H1 (cell line): ENCODE measurements around the gene INPP5J. TPM values are rescaled to one million over a fixed set of nuclear protein-coding genes. Genes with fewer than 3 reads are reported as not detected.

Source experiments
- CTCF ChIA-PET: fragments of 300-600 bp; sonication (Branson Sonifier 250); formaldehyde crosslinking; loops from one replicate; lab custom pipeline; 2021; ENCODE audit not compliant: partially characterized antibody; lab: Charles Lee
- POLR2A ChIA-PET: fragments of 300-600 bp; sonication (Branson Sonifier 250); formaldehyde crosslinking; loops from one replicate; lab custom pipeline; 2021; ENCODE audit warnings: inconsistent platforms; ENCODE audit not compliant: partially characterized antibody; lab: Charles Lee
- DNase-seq, 2 experiments: peaks; one replicate each; pipeline versions ENCODE4 v3.0.0 to v3.0.0-alpha.2; 2010 to 2022; ENCODE audit warnings: low spot score in 2 of 2, low read depth in 1 of 2, mixed read lengths in 1 of 2
- FAIRE-seq: peaks from 2 replicates; lab custom pipeline; 2011; peaks lifted over from hg19 to GRCh38; lab: Jason Lieb, UNC
- H2AFZ ChIP-seq: 2 replicates; pipeline ENCODE4 v1.8.1; 2012; ENCODE audit warnings: low read length, inconsistent platforms
- H2AK5ac ChIP-seq: 2 replicates; pipeline ENCODE4 v1.6.1; 2013; ENCODE audit warnings: low read depth, low read length
- H2BK120ac ChIP-seq: replicated peaks from 2 replicates; pipeline ENCODE3; 2013; ENCODE audit warnings: low read depth, low read length, inconsistent platforms
- H2BK12ac ChIP-seq: 2 replicates; pipeline ENCODE4 v1.6.1; 2013; ENCODE audit warnings: low read depth, low read length
- H2BK15ac ChIP-seq: 2 replicates; pipeline ENCODE4 v1.6.1; 2013; ENCODE audit warnings: low read length
- H2BK20ac ChIP-seq: 2 replicates; pipeline ENCODE4 v1.6.1; 2013; ENCODE audit warnings: low read length
- H2BK5ac ChIP-seq: 2 replicates; pipeline ENCODE4 v1.6.1; 2013; ENCODE audit warnings: low read depth, low read length
- H3K14ac ChIP-seq: 2 replicates; pipeline ENCODE4 v1.6.1; 2013; ENCODE audit warnings: inconsistent platforms; ENCODE audit not compliant: insufficient read length
- H3K18ac ChIP-seq: 2 replicates; pipeline ENCODE4 v1.6.1; 2013; ENCODE audit warnings: low read length; ENCODE audit errors: extremely low read depth
- H3K23ac ChIP-seq: 2 replicates; pipeline ENCODE4 v1.6.1; 2013; ENCODE audit warnings: inconsistent platforms; ENCODE audit not compliant: insufficient read length
- H3K23me2 ChIP-seq: 2 replicates; pipeline ENCODE4 v1.6.1; 2013; ENCODE audit warnings: low read depth, low read length
- H3K27ac ChIP-seq: 2 replicates; pipeline ENCODE4 v1.6.1; 2011; ENCODE audit warnings: low read depth, low read length, inconsistent platforms
- H3K27me3 ChIP-seq, 4 experiments: replicated peaks in 1 of 4; 1 replicate in 1 of 4; 2 replicates in 3 of 4; pipeline versions ENCODE4 v1.6.1 to v1.8.1; 2011 to 2013; ENCODE audit warnings: low read length in 3 of 4, mild to moderate bottlenecking in 3 of 4, inconsistent platforms in 2 of 4, mixed read lengths in 2 of 4, moderate library complexity in 1 of 4; ENCODE audit not compliant: control insufficient read depth in 3 of 4, insufficient read depth in 3 of 4; ENCODE audit errors: extremely low read depth in 1 of 4
- H3K36me3 ChIP-seq, 4 experiments: 2 replicates each; pipeline versions ENCODE4 v1.6.1 to v1.8.1; 2011 to 2013; ENCODE audit warnings: mild to moderate bottlenecking in 4 of 4, low read length in 3 of 4, moderate library complexity in 2 of 4, control low read depth in 1 of 4, inconsistent platforms in 1 of 4; ENCODE audit not compliant: insufficient read depth in 4 of 4, control insufficient read depth in 2 of 4
- H3K4ac ChIP-seq: replicated peaks from 2 replicates; pipeline ENCODE3; 2013; ENCODE audit warnings: low read length, low read depth, mixed read lengths, inconsistent platforms; ENCODE audit not compliant: insufficient read length
- H3K4me1 ChIP-seq, 4 experiments: replicated peaks in 1 of 4; 1 replicate in 1 of 4; 2 replicates in 3 of 4; pipeline versions ENCODE4 v1.6.1 to v1.8.1; 2011 to 2013; ENCODE audit warnings: low read length in 3 of 4, inconsistent platforms in 2 of 4, mixed read lengths in 1 of 4; ENCODE audit not compliant: insufficient read depth in 4 of 4, control insufficient read depth in 3 of 4
- H3K4me2 ChIP-seq, 2 experiments: 2 replicates each; pipeline versions ENCODE4 v1.6.1 to v1.8.1; 2011 to 2013; ENCODE audit warnings: low read depth in 2 of 2, low read length in 2 of 2, control low read depth in 1 of 2, inconsistent platforms in 1 of 2, mild to moderate bottlenecking in 1 of 2; ENCODE audit not compliant: insufficient read depth in 1 of 2
- H3K4me3 ChIP-seq, 4 experiments: fragments of 200-600, 300-600 bp in 1 of 4; sonication (generic), shearing (Covaris generic), sonication (Bioruptor Twin) in 1 of 4; 2 replicates each; pipeline versions ENCODE4 v1.5.1 to v1.8.1; 2011 to 2016; ENCODE audit warnings: low read length in 4 of 4, low read depth in 3 of 4, control low read depth in 2 of 4, inconsistent platforms in 2 of 4, mild to moderate bottlenecking in 2 of 4, mixed read lengths in 1 of 4, moderate library complexity in 1 of 4; ENCODE audit not compliant: insufficient read depth in 2 of 4; ENCODE audit errors: extremely low read depth in 1 of 4
- H3K56ac ChIP-seq: replicated peaks from 2 replicates; pipeline ENCODE3; 2013; ENCODE audit warnings: low read depth, mild to moderate bottlenecking, mixed read lengths, low read length, inconsistent platforms; ENCODE audit not compliant: insufficient read length
- H3K79me1 ChIP-seq: 2 replicates; pipeline ENCODE4 v1.6.1; 2013; ENCODE audit warnings: low read depth, low read length, control low read depth
- H3K79me2 ChIP-seq, 2 experiments: 2 replicates each; pipeline versions ENCODE4 v1.6.1 to v1.8.1; 2012 to 2013; ENCODE audit warnings: low read length in 2 of 2, mild to moderate bottlenecking in 2 of 2, inconsistent platforms in 1 of 2; ENCODE audit not compliant: insufficient read depth in 2 of 2, control insufficient read depth in 1 of 2
- H3K9ac ChIP-seq, 4 experiments: replicated peaks in 1 of 4; 1 replicate in 1 of 4; 2 replicates in 3 of 4; pipeline versions ENCODE4 v1.6.1 to v1.8.1; 2011 to 2013; ENCODE audit warnings: low read depth in 3 of 4, low read length in 3 of 4, control low read depth in 2 of 4, mild to moderate bottlenecking in 2 of 4, moderate library complexity in 2 of 4, inconsistent platforms in 1 of 4; ENCODE audit errors: extremely low read depth in 1 of 4
- H3K9me3 ChIP-seq, 2 experiments: 2 replicates each; pipeline versions ENCODE4 v1.6.1 to v1.8.1; 2012 to 2013; ENCODE audit warnings: mild to moderate bottlenecking in 2 of 2, moderate library complexity in 2 of 2, control low read depth in 1 of 2, inconsistent platforms in 1 of 2, low read depth in 1 of 2, low read length in 1 of 2, mixed read lengths in 1 of 2; ENCODE audit not compliant: insufficient read depth in 2 of 2
- H4K20me1 ChIP-seq, 2 experiments: replicated peaks in 1 of 2; 2 replicates each; pipeline versions ENCODE3 to v1.8.1; 2011 to 2013; ENCODE audit warnings: inconsistent platforms in 2 of 2, low read length in 2 of 2, mild to moderate bottlenecking in 1 of 2; ENCODE audit not compliant: insufficient read depth in 2 of 2, control insufficient read depth in 1 of 2
- H4K5ac ChIP-seq: 2 replicates; pipeline ENCODE4 v1.6.1; 2013; ENCODE audit warnings: low read length, low read depth, mixed read lengths, inconsistent platforms; ENCODE audit not compliant: insufficient read length
- H4K8ac ChIP-seq: 2 replicates; pipeline ENCODE4 v1.8.0; 2013; ENCODE audit warnings: mild to moderate bottlenecking, moderate library complexity, low read length, inconsistent platforms; ENCODE audit not compliant: insufficient read depth; ENCODE audit errors: extremely low read depth
- H4K91ac ChIP-seq: replicated peaks from 2 replicates; pipeline ENCODE3; 2013; ENCODE audit warnings: low read length, mixed read lengths, inconsistent platforms; ENCODE audit not compliant: insufficient read length
- BRCA1 ChIP-seq: IDR thresholded peaks from 2 replicates; pipeline ENCODE4 v1.6.1; 2012; ENCODE audit warnings: low read depth, low read length, improper control_type of control experiment
- CEBPB ChIP-seq: IDR thresholded peaks from 2 replicates; pipeline ENCODE4 v1.6.1; 2012; ENCODE audit warnings: low read depth, low read length
- CTBP2 ChIP-seq: IDR thresholded peaks from 2 replicates; pipeline ENCODE4 v1.7.0; 2011; ENCODE audit warnings: borderline replicate concordance, mild to moderate bottlenecking, moderate library complexity, mixed read lengths, low read length; ENCODE audit not compliant: insufficient read depth, insufficient read length
- EZH2 ChIP-seq: fragments of 200-600 bp; sonication (generic); IDR thresholded peaks from 2 replicates; pipeline ENCODE4 v1.7.1; 2012; ENCODE audit warnings: low read depth, mild to moderate bottlenecking, moderate library complexity, low read length, inconsistent platforms; ENCODE audit not compliant: severe bottlenecking
- GTF2F1 ChIP-seq: IDR thresholded peaks from 2 replicates; pipeline ENCODE4 v1.6.1; 2012; ENCODE audit warnings: low read depth, low read length, improper control_type of control experiment, borderline replicate concordance
- HDAC6 ChIP-seq: IDR thresholded peaks from one replicate; pipeline ENCODE4 v1.7.1; 2012; ENCODE audit warnings: low read depth, mild to moderate bottlenecking, inconsistent platforms, low read length, moderate library complexity
- MAX ChIP-seq: IDR thresholded peaks from 2 replicates; pipeline ENCODE4 v1.6.1; 2012; ENCODE audit warnings: inconsistent platforms
- RNF2 ChIP-seq: fragments of 200-900, 300-1000 bp; sonication (generic); IDR thresholded peaks from 2 replicates; pipeline ENCODE4 v1.7.1; 2016; ENCODE audit warnings: borderline replicate concordance, low read depth, mild to moderate bottlenecking, antibody characterized with exemption, low read length; ENCODE audit not compliant: poor library complexity, severe bottlenecking; ENCODE audit errors: missing control alignments
- SIX5 ChIP-seq: IDR thresholded peaks from 2 replicates; pipeline ENCODE4 v1.6.1; 2011; ENCODE audit warnings: mild to moderate bottlenecking, low read depth, low read length
- TAF7 ChIP-seq: optimal IDR thresholded peaks from 2 replicates; pipeline ENCODE3; 2011; ENCODE audit warnings: low read depth, mild to moderate bottlenecking, inconsistent platforms, low read length, moderate library complexity, borderline replicate concordance
- WGBS, 2 experiments: shearing (Covaris generic) in 1 of 2; methylation state at CpG; one replicate each; pipeline versions ENCODE4 v1.1.6 to v1.1.7; 2013 to 2015; ENCODE audit warnings: low lambda C conversion rate in 2 of 2, mixed read lengths in 2 of 2, inconsistent platforms in 1 of 2, low coverage in 1 of 2, missing lambda C conversion rate in 1 of 2; ENCODE audit not compliant: insufficient replicate concordance in 2 of 2, insufficient coverage in 1 of 2, insufficient read length in 1 of 2; ENCODE audit errors: extremely low coverage in 1 of 2, missing lambda C conversion rate in 1 of 2; 5-methylcytosine and 5-hydroxymethylcytosine counted together
- polyA plus RNA-seq, 7 experiments: library from polyadenylated mRNA; depleted of rRNA in 3 of 7; stranded (reverse) in 5 of 7; unstranded in 2 of 7; fragments of >200 nt in 5 of 7; fragments of 200-250 nt in 2 of 7; gene quantifications; 1 replicate in 5 of 7; 2 replicates in 1 of 7; 4 replicates in 1 of 7; pipeline versions ENCODE4 v1.2.1 to v1.2.3, GENCODE V29; 2011 to 2013; ENCODE audit warnings: missing spikeins in 2 of 7, mixed read lengths in 2 of 7
- total RNA-seq: library from RNA; stranded (reverse); fragmentation: NEBNext Ultra II Directional; extraction: Animal tissue kit (Norgen Biotek cat#: 25700); gene quantifications from 2 replicates; pipeline ENCODE4 v1.2.1, GENCODE V29; 2021

INPP5J gene
- total and polyA plus RNA-seq, 2 of the 8 experiments (the other 6 are each of a cell fraction or from before 2014, with no cell fraction given): 5.4 to 6.0 TPM

GRCh38 chr22:31084811-31085492 is 37.8 kb upstream of the INPP5J start:
- Histone ChIP-seq H4K5ac (peak overlapping the region; percentile 94), H3K9ac (peak overlapping the region; percentile 50 to 92 (median 87)), H3K9me3 (no peaks in the 10 kb centered on the region), H3K23ac (no peak overlapping the region), H3K4me1 (peaks cover 0 to 27% (median 16%) of the 10 kb centered on the region in 4 experiments; a peak in 6 of 7 replicates), H2BK120ac (peak overlapping the region; percentile 60), H4K20me1 (peaks cover 3 to 7% of the 10 kb centered on the region in 2 experiments), H2BK15ac (no peak overlapping the region), H2BK5ac (peak overlapping the region; percentile 95), H4K8ac (peak overlapping the region; percentile 94), H3K4me2 (peak overlapping the region; percentile 93 to 96), H2BK12ac (peak overlapping the region; percentile 85; the same call in 1 of the 2 replicates), H2AK5ac (no peak overlapping the region), H3K36me3 (no peaks in the 10 kb centered on the region), H3K56ac (peak overlapping the region; percentile 78), H3K23me2 (peaks cover 14% of the 10 kb centered on the region), H3K79me1 (no peaks in the 10 kb centered on the region; the same call in 1 of the 2 replicates), H3K4me3 (peak overlapping the region; percentile 58 to 84 (median 72)), H2AFZ (peak overlapping the region; percentile 36; the same call in 1 of the 2 replicates), H2BK20ac (no peak overlapping the region), H3K27ac (peak overlapping the region; percentile 94), H3K79me2 (peaks cover 0 to 9% of the 10 kb centered on the region in 2 experiments; a peak in 1 of 4 replicates), H4K91ac (peak overlapping the region; percentile 93), H3K14ac (no peak overlapping the region), H3K4ac (peak overlapping the region; percentile 92), H3K27me3 (peaks cover 0 to 5% (median 2%) of the 10 kb centered on the region in 4 experiments; a peak in 3 of 7 replicates), H3K18ac (peak overlapping the region; percentile 95; the same call in 1 of the 2 replicates)
- ChIA-PET POLR2A (interaction anchor here (0.7 to 12.2 kb wide), 40 partner anchors 11 to 479 kb away, joined by 3 to 220 read pairs (median 5); partner anchors contain the start of genes INPP5J, LIMK2, MORC2 and PATZ1), CTCF (interaction anchor here (0.6 to 13.3 kb wide), 16 partner anchors 13 to 143 kb away, joined by 3 to 207 read pairs (median 6); partner anchors contain the start of genes MORC2 and TUG1)
- 4% methylated on average over 41 of the region's 69 CpGs; no CpG with 5 or more reads in 1 of the 2 experiments for WGBS, 2 experiments
- no peak for FAIRE-seq
- peak; percentile 61 to 95 for DNase-seq
- TF ChIP-seq HDAC6 (no peak), RNF2 (no peak), BRCA1 (no peak), MAX (peak; percentile 82), CEBPB (peak; percentile 10; the same call in 1 of the 2 replicates), GTF2F1 (peak; percentile 58), TAF7 (peak; percentile 75), CTBP2 (peak; percentile 48), EZH2 (no peak), SIX5 (no peak)
